IMR-90 (cell line): ENCODE measurements around the gene RYK. TPM values are rescaled to one million over a fixed set of nuclear protein-coding genes. Genes with fewer than 3 reads are reported as not detected.

Experiments
- ATAC-seq: fragments of 200-7000 bp; cut with Tn5 transposase; 2 replicates; pipeline ENCODE4 v1.9.1; 2020; ENCODE audit warnings: low read depth, mild to moderate bottlenecking, moderate library complexity
- BruUV-seq: library from RNA; stranded (reverse); fragments of 400-500 nt; replicated peaks from 2 replicates; lab custom pipeline; 2021; lab: Mats Ljungman, UMichigan
- CTCF ChIA-PET: fragments of 300-600 bp; formaldehyde crosslinking; extraction: SDS; loops from one replicate; lab custom pipeline; 2021; ENCODE audit warnings: antibody characterized with exemption; lab: Yijun Ruan, JAX
- POLR2A ChIA-PET: fragments of 300-600 bp; sonication (Branson Sonifier 250); formaldehyde crosslinking; loops from one replicate; lab custom pipeline; 2022; ENCODE audit warnings: antibody characterized with exemption; ENCODE audit not compliant: unreplicated experiment; lab: Charles Lee
- DNase-seq: peaks from one replicate; pipeline ENCODE4 v3.0.0; 2013
- H2AFZ ChIP-seq: replicated peaks from 2 replicates; pipeline ENCODE3; 2013; ENCODE audit warnings: low read length, mild to moderate bottlenecking; ENCODE audit not compliant: poor library complexity
- H2AK5ac ChIP-seq: 2 replicates; pipeline ENCODE4 v1.6.1; 2013; ENCODE audit warnings: low read depth, low read length, inconsistent platforms
- H2AK9ac ChIP-seq: replicated peaks from 2 replicates; pipeline ENCODE3; 2013; ENCODE audit warnings: mild to moderate bottlenecking, low read depth, low read length, moderate library complexity; ENCODE audit not compliant: poor library complexity
- H2BK120ac ChIP-seq: 2 replicates; pipeline ENCODE4 v1.6.1; 2013; ENCODE audit warnings: low read depth, low read length, inconsistent platforms
- H2BK15ac ChIP-seq: 3 replicates; pipeline ENCODE4 v1.6.1; 2013; ENCODE audit warnings: low read depth, low read length, inconsistent platforms
- H2BK20ac ChIP-seq: 2 replicates; pipeline ENCODE4 v1.6.1; 2013; ENCODE audit warnings: low read depth, mild to moderate bottlenecking, inconsistent platforms, low read length, moderate library complexity
- H2BK5ac ChIP-seq: 2 replicates; pipeline ENCODE4 v1.6.1; 2013; ENCODE audit warnings: mild to moderate bottlenecking, low read depth, low read length, inconsistent platforms; ENCODE audit not compliant: poor library complexity, severe bottlenecking
- H3K14ac ChIP-seq: replicated peaks from 2 replicates; pipeline ENCODE4 v1.6.1; 2013; ENCODE audit warnings: low read depth, low read length, inconsistent platforms
- H3K18ac ChIP-seq: 2 replicates; pipeline ENCODE4 v1.6.1; 2013; ENCODE audit warnings: low read depth, low read length, control low read depth
- H3K23ac ChIP-seq: 2 replicates; pipeline ENCODE4 v1.6.1; 2013; ENCODE audit warnings: low read depth, low read length, inconsistent platforms
- H3K27ac ChIP-seq: 2 replicates; pipeline ENCODE4 v1.5.1; 2013; ENCODE audit warnings: mild to moderate bottlenecking, control low read depth, low read length; ENCODE audit not compliant: insufficient read depth
- H3K27me3 ChIP-seq: 2 replicates; pipeline ENCODE4 v1.6.1; 2013; ENCODE audit warnings: low read length; ENCODE audit not compliant: control insufficient read depth, insufficient read depth
- H3K36me3 ChIP-seq: 2 replicates; pipeline ENCODE4 v1.6.1; 2013; ENCODE audit warnings: low read length, mixed read lengths; ENCODE audit not compliant: control insufficient read depth, insufficient read depth
- H3K4ac ChIP-seq: 2 replicates; pipeline ENCODE4 v1.6.1; 2013; ENCODE audit warnings: low read depth, low read length, inconsistent platforms
- H3K4me1 ChIP-seq: 2 replicates; pipeline ENCODE4 v1.6.1; 2013; ENCODE audit warnings: low read length, mixed read lengths; ENCODE audit not compliant: control insufficient read depth, insufficient read depth
- H3K4me2 ChIP-seq: 2 replicates; pipeline ENCODE4 v1.6.1; 2013; ENCODE audit warnings: low read depth, mild to moderate bottlenecking, control low read depth, low read length, moderate library complexity
- H3K4me3 ChIP-seq: 2 replicates; pipeline ENCODE4 v1.5.1; 2013; ENCODE audit warnings: low read depth, mild to moderate bottlenecking, control low read depth, low read length, moderate library complexity; ENCODE audit not compliant: insufficient read depth
- H3K56ac ChIP-seq: 2 replicates; pipeline ENCODE4 v1.6.1; 2013; ENCODE audit warnings: low read length, inconsistent platforms; ENCODE audit not compliant: insufficient read depth; ENCODE audit errors: extremely low read depth
- H3K79me1 ChIP-seq, 2 experiments: 2 replicates each; pipeline ENCODE4 v1.6.1; 2013; ENCODE audit warnings: low read length in 2 of 2, inconsistent platforms in 1 of 2, low read depth in 1 of 2
- H3K9ac ChIP-seq: 2 replicates; pipeline ENCODE4 v1.6.1; 2013; ENCODE audit warnings: low read depth, low read length, control low read depth
- H3K9me1 ChIP-seq: 2 replicates; pipeline ENCODE4 v1.6.1; 2013; ENCODE audit warnings: low read length, inconsistent platforms; ENCODE audit not compliant: insufficient read depth
- H3K9me3 ChIP-seq: 2 replicates; pipeline ENCODE4 v1.6.1; 2013; ENCODE audit warnings: low read length; ENCODE audit not compliant: control insufficient read depth, insufficient read depth
- H4K20me1 ChIP-seq: 2 replicates; pipeline ENCODE4 v1.6.1; 2013; ENCODE audit warnings: low read length, inconsistent platforms; ENCODE audit not compliant: insufficient read depth
- H4K5ac ChIP-seq: 2 replicates; pipeline ENCODE4 v1.6.1; 2013; ENCODE audit warnings: mild to moderate bottlenecking, low read depth, low read length, control low read depth
- H4K8ac ChIP-seq, 2 experiments: 2 replicates each; pipeline ENCODE4 v1.6.1; 2013; ENCODE audit warnings: low read depth in 2 of 2, low read length in 2 of 2, control low read depth in 1 of 2, inconsistent platforms in 1 of 2
- H4K91ac ChIP-seq: 2 replicates; pipeline ENCODE4 v1.6.1; 2013; ENCODE audit warnings: low read depth, low read length, inconsistent platforms; ENCODE audit not compliant: insufficient read depth
- BHLHE40 ChIP-seq: fragments of 150-350 bp; IDR thresholded peaks from 2 replicates; pipeline ENCODE4 v1.6.1; 2016; ENCODE audit warnings: mild to moderate bottlenecking, low read depth, low read length
- CHD1 ChIP-seq: IDR thresholded peaks from 2 replicates; pipeline ENCODE4 v1.6.1; 2012; ENCODE audit warnings: low read depth, low read length, improper control_type of control experiment
- CTCF ChIP-seq: conservative IDR thresholded peaks from 2 replicates; pipeline ENCODE4 v1.5.1; 2012; ENCODE audit warnings: mild to moderate bottlenecking, low read depth, low read length, improper control_type of control experiment
- ELK1 ChIP-seq: fragments of 150-350 bp; IDR thresholded peaks from 2 replicates; pipeline ENCODE4 v1.6.1; 2016; ENCODE audit warnings: low read depth, mild to moderate bottlenecking, low read length, moderate library complexity, borderline replicate concordance
- FOS ChIP-seq: fragments of 150-350 bp; IDR thresholded peaks from 2 replicates; pipeline ENCODE4 v1.6.1; 2016; ENCODE audit warnings: low read depth, low read length
- MAFK ChIP-seq: IDR thresholded peaks from 2 replicates; pipeline ENCODE4 v1.6.1; 2012; ENCODE audit warnings: low read depth, low read length, improper control_type of control experiment
- MAZ ChIP-seq: IDR thresholded peaks from 2 replicates; pipeline ENCODE4 v1.6.1; 2012; ENCODE audit warnings: low read depth, mild to moderate bottlenecking, low read length, improper control_type of control experiment, moderate library complexity, borderline replicate concordance
- MXI1 ChIP-seq: IDR thresholded peaks from 2 replicates; pipeline ENCODE4 v1.6.1; 2012; ENCODE audit warnings: low read depth, mild to moderate bottlenecking, low read length, moderate library complexity, borderline replicate concordance
- NFE2L2 ChIP-seq: fragments of 150-350 bp; IDR thresholded peaks from 2 replicates; pipeline ENCODE4 v1.6.1; 2016; ENCODE audit warnings: low read depth, mild to moderate bottlenecking, low read length
- POLR2A ChIP-seq: IDR thresholded peaks from 2 replicates; pipeline ENCODE4 v1.6.1; 2012; ENCODE audit warnings: mild to moderate bottlenecking, low read depth, low read length
- RAD21 ChIP-seq: IDR thresholded peaks from 2 replicates; pipeline ENCODE4 v1.6.1; 2012; ENCODE audit warnings: low read length, improper control_type of control experiment
- WGBS, 2 experiments: methylation state at CpG; one replicate each; pipeline versions ENCODE4 v1.1.5 to v1.1.7; 2013; ENCODE audit warnings: missing lambda C conversion rate in 2 of 2; ENCODE audit not compliant: insufficient read length in 1 of 2; ENCODE audit errors: extremely low coverage in 2 of 2; 5-methylcytosine and 5-hydroxymethylcytosine counted together
- dilution Hi-C: fragments of 300-500 bp; cut with HindIII; formaldehyde crosslinking; loops from one replicate; pipeline ENCODE4 v1.14.3; 2018; ENCODE audit warnings: low sequenced_read_pairs; ENCODE audit not compliant: unreplicated experiment
- in situ Hi-C: fragments of 300-500 bp; cut with MboI; formaldehyde crosslinking; loops from 3 replicates; pipeline ENCODE4 v1.14.3; 2019; ENCODE audit warnings: low sequenced_read_pairs, inconsistent platforms, mixed read lengths
- intact Hi-C: fragments of 100-400 bp; cut with micrococcal nuclease; formaldehyde crosslinking; loops from 2 replicates; pipeline ENCODE4 v1.10.0; 2022
- polyA plus RNA-seq, 3 experiments: library from polyadenylated mRNA; depleted of rRNA; stranded (reverse); fragments of >200 nt; gene quantifications; 2 replicates each; pipeline ENCODE4 v1.2.3, GENCODE V29; 2012; ENCODE audit warnings: low replicate concordance in 1 of 3
- total RNA-seq: library from RNA; depleted of rRNA; stranded (reverse); fragments of >200 nt; gene quantifications from 2 replicates; pipeline ENCODE4 v1.2.3, GENCODE V29; 2012
- TF ChIP-seq, protein P1 (sequence below): fragments of 150-350 bp; IDR thresholded peaks from 2 replicates; pipeline ENCODE4 v1.6.1; 2017; ENCODE audit warnings: mild to moderate bottlenecking, antibody characterized with exemption, low read length, low read depth

The RYK gene
- total and polyA plus RNA-seq, 2 of the 4 experiments (the other 2 are of a cell fraction), result 42.4 to 106 TPM

DNA sequence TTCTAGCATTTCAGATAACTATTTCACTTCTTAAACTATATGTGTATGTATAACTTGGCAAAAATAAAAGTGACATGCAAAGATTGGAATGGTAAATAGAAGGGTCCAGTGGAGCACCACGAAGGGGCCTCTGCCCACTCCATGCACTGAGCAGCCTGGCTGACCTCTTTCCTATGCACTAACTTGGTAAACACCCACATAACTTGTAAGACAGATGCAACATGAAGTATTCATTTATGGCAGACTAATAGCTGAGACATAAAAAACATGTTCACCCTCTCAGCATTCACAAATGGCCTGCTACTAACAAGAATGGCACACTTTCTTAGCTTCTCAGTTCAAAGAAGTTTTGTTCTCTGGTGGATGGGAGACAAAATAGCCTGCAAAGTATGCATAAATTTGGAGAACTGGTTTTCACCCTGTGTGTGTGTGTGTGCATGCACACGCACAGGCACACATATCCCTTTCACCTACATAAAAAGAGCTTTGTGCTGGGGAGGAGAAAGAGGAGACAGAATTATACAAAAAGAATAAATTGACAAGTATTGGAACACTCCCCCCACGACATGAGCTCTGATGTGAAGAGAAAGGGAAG, 26.5 kb upstream of the RYK start:
- no TSS peak for BruUV-seq
- Histone ChIP-seq H3K18ac (no peak overlapping the region), H2BK15ac (no peak overlapping the region), H3K9me1 (peaks cover 5% of the 10 kb centered on the region; the same call in 1 of the 2 replicates), H3K4ac (no peak overlapping the region), H4K91ac (no peak overlapping the region), H4K8ac (no peak overlapping the region), H3K27ac (no peak overlapping the region), H3K9ac (no peak overlapping the region), H4K5ac (no peak overlapping the region), H3K27me3 (peaks cover 4% of the 10 kb centered on the region; the same call in 1 of the 2 replicates), H2BK5ac (no peak overlapping the region), H4K20me1 (no peaks in the 10 kb centered on the region), H3K79me1 (no peaks in the 10 kb centered on the region), H2AFZ (no peak overlapping the region), H2AK9ac (no peak overlapping the region), H3K4me3 (no peak overlapping the region), H3K56ac (no peak overlapping the region), H3K4me1 (peaks cover 6% of the 10 kb centered on the region), H2AK5ac (no peak overlapping the region), H2BK20ac (no peak overlapping the region), H3K9me3 (no peaks in the 10 kb centered on the region), H3K36me3 (no peaks in the 10 kb centered on the region), H3K4me2 (no peak overlapping the region), H2BK120ac (no peak overlapping the region), H3K14ac (no peak overlapping the region), H3K23ac (no peak overlapping the region)
- POLR2A ChIA-PET, result no interaction called here
- dilution Hi-C loops, result no loop called here
- CTCF ChIA-PET, result interaction anchor here (1.4 kb wide), 1 partner anchor 11 kb away, joined by 4 read pairs; no protein-coding TSS in a partner anchor
- intact Hi-C loops, result no loop called here
- in situ Hi-C loops, result no loop called here
- TF ChIP-seq, protein P1, sequence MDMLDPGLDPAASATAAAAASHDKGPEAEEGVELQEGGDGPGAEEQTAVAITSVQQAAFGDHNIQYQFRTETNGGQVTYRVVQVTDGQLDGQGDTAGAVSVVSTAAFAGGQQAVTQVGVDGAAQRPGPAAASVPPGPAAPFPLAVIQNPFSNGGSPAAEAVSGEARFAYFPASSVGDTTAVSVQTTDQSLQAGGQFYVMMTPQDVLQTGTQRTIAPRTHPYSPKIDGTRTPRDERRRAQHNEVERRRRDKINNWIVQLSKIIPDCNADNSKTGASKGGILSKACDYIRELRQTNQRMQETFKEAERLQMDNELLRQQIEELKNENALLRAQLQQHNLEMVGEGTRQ, result no peak
- TF ChIP-seq POLR2A (no peak), CTCF (no peak), BHLHE40 (no peak), NFE2L2 (no peak), CHD1 (no peak), MAFK (no peak), ELK1 (no peak), MAZ (no peak), FOS (no peak), RAD21 (no peak), MXI1 (no peak)
- DNase-seq (no peak), ATAC-seq (peak; percentile 72)
- no CpG with 5 or more reads among the region's 3 CpGs for WGBS, 2 experiments
